HEK293T (cell line): ENCODE results near the gene ICA1.

ENCODE experiments used
- CTCF ChIA-PET: fragments of 350-600 bp; formaldehyde crosslinking; extraction: SDS; loops from one replicate; lab custom pipeline; 2021; ENCODE audit warnings: antibody characterized with exemption, inconsistent platforms; lab: Yijun Ruan, JAX
- POLR2A ChIA-PET: fragments of 350-600 bp; formaldehyde crosslinking; extraction: SDS; loops from one replicate; lab custom pipeline; 2020; ENCODE audit warnings: antibody characterized with exemption, inconsistent platforms; lab: Yijun Ruan, JAX
- DNase-seq: peaks from one replicate; pipeline ENCODE4 v3.0.0; 2012; ENCODE audit warnings: mixed read lengths; ENCODE audit errors: extremely low spot score
- ARNT ChIP-seq: fragments of 450-650 bp; IDR thresholded peaks from 2 replicates; pipeline ENCODE4 v1.6.1; 2017; ENCODE audit warnings: mild to moderate bottlenecking
- BHLHE40 ChIP-seq: fragments of 450-650 bp; IDR thresholded peaks from 2 replicates; pipeline ENCODE4 v1.6.1; 2016; ENCODE audit warnings: mild to moderate bottlenecking, moderate library complexity, borderline replicate concordance
- CTBP1 ChIP-seq: fragments of 450-650 bp; IDR thresholded peaks from 2 replicates; pipeline ENCODE4 v1.6.1; 2016; ENCODE audit warnings: borderline replicate concordance
- ELF4 ChIP-seq: fragments of 450-650 bp; IDR thresholded peaks from 2 replicates; pipeline ENCODE4 v1.6.1; 2017; ENCODE audit warnings: antibody characterized with exemption
- FOXA1 ChIP-seq: fragments of 450-650 bp; IDR thresholded peaks from 2 replicates; pipeline ENCODE4 v1.6.1; 2016; ENCODE audit warnings: mild to moderate bottlenecking
- FOXK2 ChIP-seq: fragments of 450-650 bp; IDR thresholded peaks from 2 replicates; pipeline ENCODE4 v1.6.1; 2016; ENCODE audit warnings: mild to moderate bottlenecking
- FOXM1 ChIP-seq: fragments of 450-650 bp; IDR thresholded peaks from 2 replicates; pipeline ENCODE4 v1.6.1; 2017; ENCODE audit warnings: mild to moderate bottlenecking, borderline replicate concordance
- HDGF ChIP-seq: fragments of 450-650 bp; IDR thresholded peaks from 2 replicates; pipeline ENCODE4 v1.6.1; 2017; ENCODE audit warnings: antibody characterized with exemption, borderline replicate concordance
- L3MBTL2 ChIP-seq: fragments of 450-650 bp; conservative IDR thresholded peaks from 2 replicates; pipeline ENCODE4 v1.6.1; 2016; ENCODE audit warnings: mild to moderate bottlenecking
- LEF1 ChIP-seq: fragments of 450-650 bp; IDR thresholded peaks from 2 replicates; pipeline ENCODE4 v1.6.1; 2017; ENCODE audit warnings: mild to moderate bottlenecking, borderline replicate concordance
- NFRKB ChIP-seq: fragments of 450-650 bp; IDR thresholded peaks from 2 replicates; pipeline ENCODE4 v1.6.1; 2016; ENCODE audit warnings: mild to moderate bottlenecking, moderate library complexity
- PKNOX1 ChIP-seq: fragments of 450-650 bp; IDR thresholded peaks from 2 replicates; pipeline ENCODE4 v1.6.1; 2016
- SP1 ChIP-seq: fragments of 450-650 bp; IDR thresholded peaks from 2 replicates; pipeline ENCODE4 v1.6.1; 2017
- SUZ12 ChIP-seq: fragments of 450-650 bp; IDR thresholded peaks from 2 replicates; pipeline ENCODE4 v1.6.1; 2016; ENCODE audit warnings: mild to moderate bottlenecking
- TARDBP ChIP-seq: fragments of 450-650 bp; IDR thresholded peaks from 2 replicates; pipeline ENCODE4 v1.6.1; 2016
- ZNF384 ChIP-seq: fragments of 450-650 bp; IDR thresholded peaks from 2 replicates; pipeline ENCODE4 v1.6.1; 2016

Gene ICA1

DNA sequence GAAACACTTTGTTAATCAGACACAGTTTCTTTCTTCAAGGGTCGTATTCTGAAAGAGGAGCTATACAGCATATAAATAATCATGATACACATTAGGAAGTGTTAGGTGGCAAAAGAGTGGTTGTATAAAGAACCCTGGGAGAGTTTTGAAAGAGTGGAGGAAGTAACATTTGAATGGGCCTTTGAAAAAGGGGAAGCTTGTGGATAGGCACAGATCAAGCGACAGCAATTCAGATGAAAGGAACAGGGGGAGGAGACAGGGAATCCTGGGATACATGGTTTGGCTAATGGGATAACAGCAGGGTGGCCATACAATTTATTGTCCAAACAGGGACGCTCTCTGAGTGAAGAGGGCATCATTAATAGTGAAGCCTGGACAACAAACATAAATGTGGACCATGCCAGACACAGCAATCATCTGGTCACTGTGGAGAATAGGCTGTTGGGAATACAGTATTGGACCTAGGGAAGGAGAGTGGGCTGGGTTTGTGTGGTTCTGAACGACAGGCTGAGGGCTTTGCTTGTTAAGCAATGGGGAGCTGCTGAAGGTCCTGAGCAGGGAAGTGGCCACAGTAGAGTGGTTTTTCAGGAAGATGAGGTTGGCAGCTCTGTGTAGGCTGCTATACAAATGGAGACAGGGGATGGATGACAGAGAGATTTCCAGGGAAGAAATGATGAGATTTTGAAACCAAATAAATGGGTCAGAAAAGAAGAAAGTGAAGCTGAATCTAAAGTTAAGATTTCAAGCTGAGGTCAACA is 75.9 kb downstream of the ICA1 start:
- POLR2A ChIA-PET = no interaction called here
- CTCF ChIA-PET = interaction anchor here (0.6 kb wide), 1 partner anchor 389 kb away, joined by 4 read pairs; no protein-coding TSS in a partner anchor
- TF ChIP-seq LEF1 (no peak), HDGF (no peak), FOXM1 (no peak)
- DNase-seq = no peak

DNA sequence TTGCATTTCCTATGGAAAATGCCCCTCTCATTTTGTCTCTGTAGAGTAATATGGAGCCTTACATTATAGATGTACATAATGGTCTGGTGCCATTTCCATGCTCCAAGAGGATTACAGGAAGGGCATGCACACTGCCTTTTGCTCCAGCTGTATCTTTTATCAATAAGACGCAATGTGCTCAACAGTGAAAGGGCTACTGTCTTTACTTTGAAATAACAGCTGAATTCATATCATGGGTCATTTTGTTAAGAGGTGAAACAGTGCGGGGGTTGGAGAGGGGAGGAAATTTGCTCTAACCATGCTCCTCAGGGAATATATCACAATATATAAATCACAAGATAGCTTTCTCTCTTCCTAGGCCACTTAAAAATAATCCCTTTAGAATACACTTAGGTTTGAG is 77.7 kb downstream of the ICA1 start:
- TF ChIP-seq ZNF384 (no peak), LEF1 (no peak), CTBP1 (no peak), ARNT (no peak), TARDBP (no peak), HDGF (no peak), FOXM1 (no peak), L3MBTL2 (no peak), NFRKB (no peak), ELF4 (no peak), SP1 (no peak), FOXA1 (no peak), BHLHE40 (no peak), FOXK2 (no peak), SUZ12 (no peak), PKNOX1 (no peak)
- ChIA-PET CTCF (no interaction called here), POLR2A (no interaction called here)
- DNase-seq = no peak

- no peak for DNase-seq
Observed at GRCh38 chr7:8179486-8179885, 82.5 kb downstream of the ICA1 start.

DNA sequence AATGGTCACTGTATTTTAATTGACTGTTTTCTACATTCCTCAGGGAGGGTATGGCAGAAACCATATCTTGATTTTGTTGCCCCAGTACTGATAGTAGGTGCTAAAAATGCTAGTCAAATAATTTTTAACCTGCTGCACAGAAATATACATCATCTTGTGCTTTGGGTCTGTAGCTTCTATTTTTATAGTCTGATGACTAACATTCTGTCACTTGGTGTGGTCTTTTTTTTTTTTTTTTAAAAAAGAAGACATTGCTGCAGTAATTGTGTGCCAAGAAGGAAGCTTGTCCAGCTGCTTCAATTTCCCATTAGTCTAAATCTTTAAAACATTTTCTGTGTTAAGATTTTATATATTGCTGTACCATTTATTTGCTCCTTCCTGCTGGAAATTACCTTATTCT is 83.6 kb downstream of the ICA1 start:
- CTCF ChIA-PET = no interaction called here
- POLR2A ChIA-PET = no interaction called here
- no peak for DNase-seq
- no peak for TF ChIP-seq LEF1
- TF ChIP-seq BHLHE40 = no peak
- TF ChIP-seq SUZ12 = no peak
- TF ChIP-seq PKNOX1 = no peak
- TF ChIP-seq FOXM1 = no peak
- TF ChIP-seq ARNT = no peak
- TF ChIP-seq TARDBP = no peak
- no peak for TF ChIP-seq NFRKB
- TF ChIP-seq ZNF384 = no peak
- no peak for TF ChIP-seq ELF4
- no peak for TF ChIP-seq CTBP1
- no peak for TF ChIP-seq FOXA1
- no peak for TF ChIP-seq L3MBTL2
- TF ChIP-seq FOXK2 = no peak
- TF ChIP-seq SP1 = no peak
- no peak for TF ChIP-seq HDGF

More at GRCh38 chr7:8179486-8179885, 82.5 kb downstream of the ICA1 start:
- TF ChIP-seq FOXA1 (no peak), FOXK2 (no peak), ARNT (no peak), BHLHE40 (no peak)
- ChIA-PET POLR2A (no interaction called here), CTCF (no interaction called here)

DNA sequence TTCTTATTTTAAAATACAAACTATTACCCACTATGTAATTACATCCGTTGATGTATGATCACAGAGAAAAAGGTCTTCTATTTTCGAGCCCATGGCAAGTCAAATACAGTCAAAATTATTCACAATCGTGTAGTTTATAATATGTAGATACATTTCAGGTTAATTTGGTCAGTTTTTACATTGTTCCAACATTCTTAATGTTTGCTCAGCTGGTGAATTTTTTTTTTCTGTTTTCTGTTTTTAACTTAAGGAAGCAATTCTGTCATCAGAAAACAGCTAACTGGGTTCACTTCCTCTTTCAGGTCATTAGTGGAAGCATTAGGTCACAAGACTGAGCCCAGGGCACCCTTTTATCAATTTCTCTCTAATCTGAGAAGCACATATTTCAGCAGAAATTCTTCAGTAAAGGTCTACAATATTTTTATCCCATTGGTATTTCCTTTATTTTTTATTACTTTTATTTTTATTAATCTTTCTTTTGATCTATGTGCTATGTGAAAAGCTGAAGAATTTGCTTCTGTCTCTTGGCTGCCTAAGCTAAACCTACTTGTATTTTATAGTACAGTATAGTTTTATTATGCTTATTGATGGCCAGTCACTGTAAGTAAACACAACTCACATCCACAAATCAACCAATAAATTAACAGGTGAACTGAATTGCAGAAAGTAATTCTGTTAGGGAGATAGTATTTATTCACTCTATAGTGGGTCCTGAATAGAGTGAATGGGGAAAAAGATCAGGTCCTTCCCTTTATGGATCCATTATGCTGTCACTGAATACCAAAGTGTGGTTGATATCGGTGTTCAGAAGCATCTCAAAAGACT is 84.6 kb downstream of the ICA1 start:
- no peak for TF ChIP-seq FOXK2
- ChIA-PET POLR2A (interaction anchor here (0.6 kb wide), 1 partner anchor 14 kb away, joined by 3 read pairs; no protein-coding TSS in a partner anchor), CTCF (no interaction called here)
- DNase-seq = no peak

DNA sequence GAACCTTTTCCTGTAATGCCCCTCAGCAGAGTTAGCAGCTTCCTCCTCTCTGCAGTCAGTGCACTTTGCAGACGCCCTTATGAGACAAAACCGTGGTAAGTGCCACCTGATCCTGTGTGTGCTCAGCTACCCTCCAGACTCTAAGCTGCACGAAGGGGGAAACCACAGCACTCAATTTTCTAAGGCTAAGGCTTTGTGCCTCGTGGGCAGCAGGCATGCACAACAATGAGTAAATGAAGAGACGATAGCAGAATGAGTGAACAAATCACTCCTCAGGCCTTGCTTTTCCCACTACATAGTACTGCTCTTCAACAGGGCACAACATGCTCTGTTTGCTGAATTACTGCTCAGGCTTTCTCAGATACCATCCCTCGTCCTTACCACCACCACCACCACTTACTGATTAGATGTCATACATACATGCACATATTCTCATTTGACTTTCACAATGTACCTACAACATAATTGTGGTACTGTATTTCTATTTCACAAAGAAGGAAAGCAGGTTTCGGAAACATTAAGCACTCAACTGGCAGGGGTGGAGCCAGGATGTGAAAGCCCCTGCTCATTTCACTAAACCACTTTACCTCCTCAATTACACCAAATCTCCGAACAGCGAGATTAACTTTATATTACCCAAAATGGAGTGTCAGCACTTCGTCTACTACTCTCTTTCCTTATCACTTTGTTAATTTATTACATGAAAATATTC is 85.4 kb downstream of the ICA1 start:
- DNase-seq = no peak
- TF ChIP-seq ELF4 (no peak), L3MBTL2 (no peak), FOXA1 (no peak), HDGF (no peak), ARNT (no peak)
- ChIA-PET POLR2A (no interaction called here), CTCF (no interaction called here)

DNA sequence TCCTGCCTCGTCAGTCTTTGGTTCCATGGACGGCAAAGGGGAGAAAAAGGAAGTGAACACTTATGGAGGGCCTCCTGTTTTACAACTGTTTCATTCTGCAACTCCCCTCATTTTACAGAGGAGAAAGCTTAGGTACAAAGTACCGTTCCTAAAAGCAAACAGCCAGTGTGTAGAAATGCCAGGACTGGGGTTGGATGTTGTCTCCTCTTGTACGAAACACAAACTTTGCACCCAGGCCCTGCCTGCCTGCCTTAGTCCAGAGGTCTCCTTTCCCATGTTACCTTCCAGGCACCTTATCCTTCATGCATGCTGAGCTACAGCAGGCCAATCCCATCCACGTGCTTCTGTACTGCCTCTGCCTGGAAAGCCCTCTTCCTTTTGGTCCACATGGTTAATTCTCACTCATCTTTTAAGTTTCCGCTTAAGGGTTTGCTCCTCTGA is 86.0 kb downstream of the ICA1 start:
- ChIA-PET CTCF (no interaction called here), POLR2A (no interaction called here)
- DNase-seq = no peak
- TF ChIP-seq NFRKB (no peak), LEF1 (no peak), PKNOX1 (no peak), ZNF384 (no peak), FOXK2 (no peak)
